Astrocyte (in vitro differentiated cells and primary cell): ENCODE measurements around the gene DDX46.

ENCODE experiments used
- CTCF ChIP-seq: IDR thresholded peaks from 2 replicates; pipeline ENCODE4 v1.5.1; 2011; ENCODE audit warnings: low read depth, mild to moderate bottlenecking, inconsistent platforms, low read length, moderate library complexity; ENCODE audit not compliant: insufficient read depth
- EZH2 ChIP-seq: IDR thresholded peaks from 2 replicates; pipeline ENCODE4 v1.6.1; 2012; ENCODE audit warnings: mild to moderate bottlenecking, low read length, inconsistent platforms; ENCODE audit not compliant: insufficient read depth

GRCh38 chr5:134813827-134814226, 55.2 kb downstream of the DDX46 start:
- TF ChIP-seq EZH2, result no peak
- no peak for TF ChIP-seq CTCF
